ENCODE results near the gene AXIN1.

DNA sequence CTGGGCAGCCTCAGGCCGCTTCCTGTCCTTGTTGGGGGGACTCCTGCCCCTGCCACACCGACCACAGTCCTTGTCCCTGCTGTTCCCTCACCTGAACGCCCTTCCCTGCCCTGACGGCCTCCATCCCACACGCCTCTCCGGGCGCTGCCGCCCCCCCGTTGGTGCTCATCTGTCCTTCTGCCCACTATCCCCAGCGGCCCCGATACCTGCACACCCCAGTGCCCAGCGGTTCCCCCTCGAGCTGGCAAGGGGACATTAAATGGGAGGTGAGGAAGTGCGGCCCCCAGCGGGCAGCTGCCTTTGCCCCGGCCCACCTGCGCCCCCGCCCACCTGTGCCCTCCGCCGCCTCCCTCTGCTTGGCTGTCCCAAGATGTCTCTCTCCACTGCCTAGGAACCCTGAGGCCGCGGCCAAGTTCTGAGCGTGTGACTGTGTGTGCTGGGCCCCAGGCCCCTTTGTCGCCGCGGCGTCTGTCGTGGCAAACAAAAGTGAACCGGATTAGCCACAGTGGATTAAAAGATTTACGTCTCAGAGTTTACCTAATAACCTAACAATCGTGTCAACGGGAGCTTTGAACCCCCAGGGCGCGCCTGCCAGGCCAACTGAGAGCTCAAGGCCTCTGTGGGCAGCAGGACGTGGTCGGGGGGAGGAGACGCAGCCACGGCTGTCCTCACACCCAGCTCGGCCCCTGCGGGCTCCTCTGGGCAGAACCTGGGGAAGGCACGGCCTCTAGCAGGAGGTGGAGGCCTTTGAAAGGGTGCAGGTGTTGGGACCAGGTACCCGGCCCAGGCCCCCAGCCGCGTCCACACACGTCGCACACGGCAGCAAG is 7.6 kb upstream of the AXIN1 start:
- TF ChIP-seq, protein P1, sequence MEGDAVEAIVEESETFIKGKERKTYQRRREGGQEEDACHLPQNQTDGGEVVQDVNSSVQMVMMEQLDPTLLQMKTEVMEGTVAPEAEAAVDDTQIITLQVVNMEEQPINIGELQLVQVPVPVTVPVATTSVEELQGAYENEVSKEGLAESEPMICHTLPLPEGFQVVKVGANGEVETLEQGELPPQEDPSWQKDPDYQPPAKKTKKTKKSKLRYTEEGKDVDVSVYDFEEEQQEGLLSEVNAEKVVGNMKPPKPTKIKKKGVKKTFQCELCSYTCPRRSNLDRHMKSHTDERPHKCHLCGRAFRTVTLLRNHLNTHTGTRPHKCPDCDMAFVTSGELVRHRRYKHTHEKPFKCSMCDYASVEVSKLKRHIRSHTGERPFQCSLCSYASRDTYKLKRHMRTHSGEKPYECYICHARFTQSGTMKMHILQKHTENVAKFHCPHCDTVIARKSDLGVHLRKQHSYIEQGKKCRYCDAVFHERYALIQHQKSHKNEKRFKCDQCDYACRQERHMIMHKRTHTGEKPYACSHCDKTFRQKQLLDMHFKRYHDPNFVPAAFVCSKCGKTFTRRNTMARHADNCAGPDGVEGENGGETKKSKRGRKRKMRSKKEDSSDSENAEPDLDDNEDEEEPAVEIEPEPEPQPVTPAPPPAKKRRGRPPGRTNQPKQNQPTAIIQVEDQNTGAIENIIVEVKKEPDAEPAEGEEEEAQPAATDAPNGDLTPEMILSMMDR (IDR thresholded peaks at IDR 0.05): no peak
- TF ChIP-seq EZH2phosphoT487 (IDR thresholded peaks at IDR 0.05) (no peak), EZH2 (IDR thresholded peaks at IDR 0.05) (no peak)

Data from neural progenitor cell (in vitro differentiated cells).